ENCODE results near the gene MTFP1.

- TF ChIP-seq POLR2AphosphoS5 (IDR thresholded peaks at IDR 0.05; ENCODE audit: low read depth, low read length) (no peak), TAF1 (IDR thresholded peaks at IDR 0.05; ENCODE audit: borderline replicate concordance, insufficient read depth, low read length) (no peak), FOXP2 (optimal IDR thresholded peaks at IDR 0.05; ENCODE audit: borderline replicate concordance, extremely low read depth, extremely low read length, insufficient read depth) (no peak)
These were observed 9.3 kb downstream of the MTFP1 start for GRCh38 chr22:30434843-30435242.

All from PFSK-1 (cell line).